ENCODE results near the gene COL5A1. TPM values are rescaled to one million over a fixed set of nuclear protein-coding genes. Genes with fewer than 3 reads are reported as not detected.

COL5A1 gene
- total RNA-seq, 1 donor from 2014 or later, result 6.1 TPM

DNA sequence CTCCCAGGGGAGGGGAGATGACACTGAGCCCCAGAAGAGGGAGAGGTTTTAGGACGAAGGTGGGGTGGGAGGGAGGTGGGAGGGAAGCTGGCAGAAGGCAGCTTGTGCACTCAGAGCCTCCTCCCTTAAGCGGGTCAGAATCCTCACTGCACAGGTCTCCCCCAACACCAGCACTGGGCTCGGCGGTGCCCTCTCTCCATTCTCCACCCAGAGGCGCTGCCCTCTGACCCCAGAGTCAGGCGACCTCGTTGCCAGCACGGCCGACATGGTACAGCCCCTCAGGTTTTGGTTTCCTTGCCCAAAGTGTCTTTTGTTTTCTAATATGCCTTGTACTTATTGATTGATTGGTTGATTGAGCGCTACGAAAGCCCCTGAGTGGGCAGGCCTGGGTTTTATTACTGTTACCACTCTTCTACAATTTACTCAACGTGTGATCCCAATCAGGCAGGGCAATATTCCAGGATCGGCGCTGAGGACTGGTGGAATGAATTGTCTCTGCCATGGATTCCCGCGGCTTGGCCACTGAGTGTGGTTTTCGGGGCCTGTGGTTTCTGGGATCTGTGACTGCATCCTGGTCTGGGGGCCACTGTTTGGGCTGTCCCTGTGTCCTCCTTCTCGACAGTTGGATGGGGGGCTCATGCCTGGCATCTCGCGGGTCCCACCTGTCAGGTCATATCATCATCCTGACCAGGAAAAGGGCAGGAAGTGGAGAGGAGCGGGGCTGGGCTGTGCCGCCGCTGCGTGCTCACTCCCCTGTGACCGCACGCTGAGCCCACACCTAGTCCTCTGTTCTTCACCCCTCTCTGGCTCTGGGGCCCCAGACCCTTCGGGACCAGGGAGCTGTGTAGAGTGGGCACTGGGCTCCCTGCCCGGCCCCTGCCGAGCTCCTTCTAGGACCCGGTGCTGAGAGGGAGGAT is 229.4 kb downstream of the COL5A1 start:
- Histone ChIP-seq H3K9me3 (ENCODE audit: low read depth) (no peaks in the 10 kb centered on the region), H4K20me1 (ENCODE audit: low read depth) (no peaks in the 10 kb centered on the region), H3F3A (ENCODE audit: low read depth) (no peaks in the 10 kb centered on the region), H3K79me2 (ENCODE audit: low read depth) (no peaks in the 10 kb centered on the region), H3K4me3 (no peak overlapping the region), H3K27me3 (no peaks in the 10 kb centered on the region), H3K36me3 (no peaks in the 10 kb centered on the region), H3K27ac (no peak overlapping the region), H2AFZ (replicated peaks) (no peak overlapping the region), H3K9ac (no peak overlapping the region), H3K4me2 (no peak overlapping the region), H3K4me1 (no peaks in the 10 kb centered on the region)
- H3K4me3 Mint-ChIP-seq, result no peak overlapping the region
- no peaks in the 10 kb centered on the region for H3K36me3 Mint-ChIP-seq
- TF ChIP-seq EZH2 (IDR thresholded peaks at IDR 0.05) (no peak), EZH2phosphoT487 (IDR thresholded peaks at IDR 0.05) (no peak)
- TF ChIP-seq, protein P1, sequence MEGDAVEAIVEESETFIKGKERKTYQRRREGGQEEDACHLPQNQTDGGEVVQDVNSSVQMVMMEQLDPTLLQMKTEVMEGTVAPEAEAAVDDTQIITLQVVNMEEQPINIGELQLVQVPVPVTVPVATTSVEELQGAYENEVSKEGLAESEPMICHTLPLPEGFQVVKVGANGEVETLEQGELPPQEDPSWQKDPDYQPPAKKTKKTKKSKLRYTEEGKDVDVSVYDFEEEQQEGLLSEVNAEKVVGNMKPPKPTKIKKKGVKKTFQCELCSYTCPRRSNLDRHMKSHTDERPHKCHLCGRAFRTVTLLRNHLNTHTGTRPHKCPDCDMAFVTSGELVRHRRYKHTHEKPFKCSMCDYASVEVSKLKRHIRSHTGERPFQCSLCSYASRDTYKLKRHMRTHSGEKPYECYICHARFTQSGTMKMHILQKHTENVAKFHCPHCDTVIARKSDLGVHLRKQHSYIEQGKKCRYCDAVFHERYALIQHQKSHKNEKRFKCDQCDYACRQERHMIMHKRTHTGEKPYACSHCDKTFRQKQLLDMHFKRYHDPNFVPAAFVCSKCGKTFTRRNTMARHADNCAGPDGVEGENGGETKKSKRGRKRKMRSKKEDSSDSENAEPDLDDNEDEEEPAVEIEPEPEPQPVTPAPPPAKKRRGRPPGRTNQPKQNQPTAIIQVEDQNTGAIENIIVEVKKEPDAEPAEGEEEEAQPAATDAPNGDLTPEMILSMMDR (IDR thresholded peaks at IDR 0.05), result no peak
- H3K4me1 Mint-ChIP-seq, result no peaks in the 10 kb centered on the region
- no peak overlapping the region for H3K27ac Mint-ChIP-seq
- DNase-seq (ENCODE audit: low spot score), result no peak
- peaks cover 13% of the 10 kb centered on the region for H3K27me3 Mint-ChIP-seq (ENCODE audit: insufficient read depth, low read depth)
- peaks cover 2% of the 10 kb centered on the region for H3K9me3 Mint-ChIP-seq

DNA sequence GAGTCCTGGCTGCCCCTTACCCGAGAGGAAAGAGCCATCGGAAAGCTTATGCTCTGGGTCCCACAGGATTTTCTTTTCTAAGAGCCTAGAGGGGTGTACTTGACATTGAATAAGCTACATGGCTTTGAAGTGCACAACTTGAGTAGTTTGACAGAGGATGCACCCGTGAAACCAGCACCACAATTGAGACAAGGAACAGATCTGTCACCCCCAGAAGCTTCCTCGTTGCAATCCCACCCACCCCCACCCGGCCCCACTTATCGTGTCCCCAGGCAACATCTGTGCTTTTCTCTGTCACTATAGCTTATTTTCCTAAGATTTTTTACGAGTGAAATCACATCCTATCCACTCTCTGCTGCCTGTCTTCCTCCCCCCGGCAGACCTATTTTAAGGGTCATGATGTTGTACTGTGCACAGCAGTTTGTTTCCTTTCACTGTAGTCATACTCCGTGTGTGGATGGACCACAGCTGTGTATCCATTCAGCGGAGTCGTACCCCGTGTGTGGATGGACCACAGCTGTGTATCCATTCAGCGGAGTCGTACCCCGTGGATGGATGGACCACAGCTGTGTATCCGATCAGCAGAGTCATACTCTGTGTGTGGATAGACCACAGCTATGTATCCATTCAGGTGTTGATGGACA is 230.2 kb downstream of the COL5A1 start:
- no peaks in the 10 kb centered on the region for H4K20me1 ChIP-seq (ENCODE audit: low read depth)
- TF ChIP-seq EZH2phosphoT487 (IDR thresholded peaks at IDR 0.05) (no peak), EZH2 (IDR thresholded peaks at IDR 0.05) (no peak)
- TF ChIP-seq, protein P1 (IDR thresholded peaks at IDR 0.05), result no peak
- H3K4me3 ChIP-seq, result no peak overlapping the region
- no peaks in the 10 kb centered on the region for H3K4me1 ChIP-seq
- no peak for DNase-seq (ENCODE audit: low spot score)
- Mint-ChIP-seq H3K4me1 (no peaks in the 10 kb centered on the region), H3K27ac (peak overlapping the region; percentile 58), H3K4me3 (no peak overlapping the region), H3K27me3 (ENCODE audit: insufficient read depth, low read depth) (peaks cover 13% of the 10 kb centered on the region), H3K36me3 (no peaks in the 10 kb centered on the region), H3K9me3 (peaks cover 2% of the 10 kb centered on the region)
- no peaks in the 10 kb centered on the region for H3K36me3 ChIP-seq
- no peak overlapping the region for H3K4me2 ChIP-seq
- no peaks in the 10 kb centered on the region for H3K79me2 ChIP-seq (ENCODE audit: low read depth)
- no peaks in the 10 kb centered on the region for H3K27me3 ChIP-seq
- no peak overlapping the region for H2AFZ ChIP-seq (replicated peaks)
- H3K9me3 ChIP-seq (ENCODE audit: low read depth), result no peaks in the 10 kb centered on the region
- no peaks in the 10 kb centered on the region for H3F3A ChIP-seq (ENCODE audit: low read depth)
- no peak overlapping the region for H3K27ac ChIP-seq
- no peak overlapping the region for H3K9ac ChIP-seq

DNA sequence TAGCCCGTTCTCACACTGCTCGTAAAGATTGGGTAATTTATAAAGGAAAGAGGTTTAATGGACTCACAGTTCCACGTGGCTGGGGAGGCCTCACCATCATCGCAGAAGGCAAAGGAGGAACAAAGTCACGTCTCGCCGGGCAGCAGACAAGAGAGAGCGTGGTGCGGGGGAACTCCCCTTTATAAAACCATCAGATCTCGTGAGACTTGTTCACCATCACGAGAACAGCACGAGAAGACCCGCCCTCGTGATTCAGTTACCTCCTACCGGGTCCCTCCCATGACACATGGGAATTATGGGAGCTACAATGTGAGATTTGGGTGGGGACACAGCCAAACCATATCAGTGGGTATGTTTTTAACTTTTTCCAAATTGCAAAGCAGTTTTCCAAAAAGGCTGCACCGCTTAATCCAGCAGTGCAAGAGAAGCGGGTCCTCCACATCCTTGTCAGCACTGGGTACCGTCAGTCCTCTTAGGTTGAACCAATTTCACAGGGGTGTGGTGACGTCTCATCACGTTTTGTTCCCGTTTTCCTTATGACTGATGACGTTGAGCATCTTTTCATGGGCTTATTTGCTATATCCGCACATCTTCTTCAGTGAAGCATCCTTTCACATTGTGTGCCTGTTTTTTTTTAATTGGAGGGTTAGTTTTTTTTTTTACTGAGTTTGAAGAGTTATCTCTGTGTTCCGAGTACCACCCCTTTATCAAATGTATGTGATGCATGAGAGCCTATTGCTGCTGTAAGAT is 231.1 kb downstream of the COL5A1 start:
- Histone ChIP-seq H3K4me1 (no peaks in the 10 kb centered on the region), H3K36me3 (no peaks in the 10 kb centered on the region), H3K27ac (no peak overlapping the region), H3K27me3 (no peaks in the 10 kb centered on the region), H3K9me3 (ENCODE audit: low read depth) (no peaks in the 10 kb centered on the region), H3K9ac (no peak overlapping the region), H4K20me1 (ENCODE audit: low read depth) (no peaks in the 10 kb centered on the region), H3K79me2 (ENCODE audit: low read depth) (no peaks in the 10 kb centered on the region), H3K4me2 (no peak overlapping the region), H3F3A (ENCODE audit: low read depth) (no peaks in the 10 kb centered on the region), H3K4me3 (no peak overlapping the region), H2AFZ (replicated peaks) (no peak overlapping the region)
- Mint-ChIP-seq H3K27ac (no peak overlapping the region), H3K27me3 (ENCODE audit: insufficient read depth, low read depth) (peaks cover 15% of the 10 kb centered on the region), H3K9me3 (peaks cover 2% of the 10 kb centered on the region), H3K4me3 (no peak overlapping the region), H3K36me3 (no peaks in the 10 kb centered on the region), H3K4me1 (no peaks in the 10 kb centered on the region)
- DNase-seq (ENCODE audit: low spot score), result no peak
- TF ChIP-seq EZH2 (IDR thresholded peaks at IDR 0.05) (no peak), EZH2phosphoT487 (IDR thresholded peaks at IDR 0.05) (no peak)
- TF ChIP-seq, protein P1 (IDR thresholded peaks at IDR 0.05), result no peak
